Measurements from ENCODE around the gene NME5.

NME5 gene

GRCh38 chr5:138077064-138077696 is 62.0 kb downstream of the NME5 start:
- TF ChIP-seq TAF1 (IDR thresholded peaks at IDR 0.05; ENCODE audit: borderline replicate concordance, insufficient read depth, low read length), result no peak
- TF ChIP-seq POLR2AphosphoS5 (IDR thresholded peaks at IDR 0.05; ENCODE audit: low read depth, low read length), result no peak
- TF ChIP-seq, protein P1, sequence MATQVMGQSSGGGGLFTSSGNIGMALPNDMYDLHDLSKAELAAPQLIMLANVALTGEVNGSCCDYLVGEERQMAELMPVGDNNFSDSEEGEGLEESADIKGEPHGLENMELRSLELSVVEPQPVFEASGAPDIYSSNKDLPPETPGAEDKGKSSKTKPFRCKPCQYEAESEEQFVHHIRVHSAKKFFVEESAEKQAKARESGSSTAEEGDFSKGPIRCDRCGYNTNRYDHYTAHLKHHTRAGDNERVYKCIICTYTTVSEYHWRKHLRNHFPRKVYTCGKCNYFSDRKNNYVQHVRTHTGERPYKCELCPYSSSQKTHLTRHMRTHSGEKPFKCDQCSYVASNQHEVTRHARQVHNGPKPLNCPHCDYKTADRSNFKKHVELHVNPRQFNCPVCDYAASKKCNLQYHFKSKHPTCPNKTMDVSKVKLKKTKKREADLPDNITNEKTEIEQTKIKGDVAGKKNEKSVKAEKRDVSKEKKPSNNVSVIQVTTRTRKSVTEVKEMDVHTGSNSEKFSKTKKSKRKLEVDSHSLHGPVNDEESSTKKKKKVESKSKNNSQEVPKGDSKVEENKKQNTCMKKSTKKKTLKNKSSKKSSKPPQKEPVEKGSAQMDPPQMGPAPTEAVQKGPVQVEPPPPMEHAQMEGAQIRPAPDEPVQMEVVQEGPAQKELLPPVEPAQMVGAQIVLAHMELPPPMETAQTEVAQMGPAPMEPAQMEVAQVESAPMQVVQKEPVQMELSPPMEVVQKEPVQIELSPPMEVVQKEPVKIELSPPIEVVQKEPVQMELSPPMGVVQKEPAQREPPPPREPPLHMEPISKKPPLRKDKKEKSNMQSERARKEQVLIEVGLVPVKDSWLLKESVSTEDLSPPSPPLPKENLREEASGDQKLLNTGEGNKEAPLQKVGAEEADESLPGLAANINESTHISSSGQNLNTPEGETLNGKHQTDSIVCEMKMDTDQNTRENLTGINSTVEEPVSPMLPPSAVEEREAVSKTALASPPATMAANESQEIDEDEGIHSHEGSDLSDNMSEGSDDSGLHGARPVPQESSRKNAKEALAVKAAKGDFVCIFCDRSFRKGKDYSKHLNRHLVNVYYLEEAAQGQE (IDR thresholded peaks at IDR 0.05; ENCODE audit: insufficient read depth in 1 of 2, low read depth in 2 of 2, low read length in 2 of 2), result no peak
- no peak for TF ChIP-seq SIN3A (IDR thresholded peaks at IDR 0.05; ENCODE audit: borderline replicate concordance, insufficient read depth, low read length)
- TF ChIP-seq FOXP2 (optimal IDR thresholded peaks at IDR 0.05; ENCODE audit: borderline replicate concordance, extremely low read depth, extremely low read length, insufficient read depth), result no peak

DNA sequence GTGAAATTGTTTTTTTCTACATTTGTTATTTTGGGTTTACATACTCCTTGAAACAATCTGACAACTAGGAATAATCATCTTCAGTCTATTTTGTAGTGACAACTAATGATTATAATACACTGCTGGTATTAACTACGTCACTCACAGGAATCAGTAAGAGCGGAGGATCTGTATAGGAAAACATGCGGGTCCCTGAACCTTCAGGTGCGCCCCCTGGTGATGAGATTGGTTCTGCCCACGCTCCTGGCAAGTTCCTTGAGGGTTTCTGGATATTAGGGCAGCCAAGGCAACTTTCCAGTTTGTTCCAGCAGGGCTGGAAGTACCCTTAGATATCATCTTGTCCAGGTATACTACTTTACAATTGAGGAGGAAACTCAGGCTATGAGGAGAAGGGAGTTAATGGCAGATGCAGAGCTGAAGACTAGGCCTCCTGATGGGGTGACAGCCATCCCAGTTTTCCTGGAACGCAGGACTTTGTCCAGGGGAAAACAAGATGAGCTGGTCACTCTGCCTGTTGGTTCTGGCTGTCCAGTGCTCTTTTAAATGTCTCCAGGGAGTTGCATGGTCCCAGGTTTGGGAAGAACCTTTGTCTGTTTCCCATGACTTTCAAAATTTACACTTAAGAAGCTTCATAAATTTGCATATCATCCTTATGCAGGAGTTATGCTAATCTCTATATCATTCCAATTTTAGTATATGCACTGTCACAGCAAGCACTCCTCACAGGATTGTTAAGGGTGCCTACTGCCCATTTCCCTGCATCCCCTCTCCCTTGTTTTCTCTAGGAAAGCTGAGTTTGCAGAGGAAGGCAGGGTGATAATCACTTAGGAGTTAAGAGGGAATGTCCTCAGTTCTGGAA is 70.3 kb downstream of the NME5 start:
- TF ChIP-seq FOXP2 (optimal IDR thresholded peaks at IDR 0.05; ENCODE audit: borderline replicate concordance, extremely low read depth, extremely low read length, insufficient read depth), result no peak
- TF ChIP-seq POLR2AphosphoS5 (IDR thresholded peaks at IDR 0.05; ENCODE audit: low read depth, low read length), result no peak
- no peak for TF ChIP-seq TAF1 (IDR thresholded peaks at IDR 0.05; ENCODE audit: borderline replicate concordance, insufficient read depth, low read length)

DNA sequence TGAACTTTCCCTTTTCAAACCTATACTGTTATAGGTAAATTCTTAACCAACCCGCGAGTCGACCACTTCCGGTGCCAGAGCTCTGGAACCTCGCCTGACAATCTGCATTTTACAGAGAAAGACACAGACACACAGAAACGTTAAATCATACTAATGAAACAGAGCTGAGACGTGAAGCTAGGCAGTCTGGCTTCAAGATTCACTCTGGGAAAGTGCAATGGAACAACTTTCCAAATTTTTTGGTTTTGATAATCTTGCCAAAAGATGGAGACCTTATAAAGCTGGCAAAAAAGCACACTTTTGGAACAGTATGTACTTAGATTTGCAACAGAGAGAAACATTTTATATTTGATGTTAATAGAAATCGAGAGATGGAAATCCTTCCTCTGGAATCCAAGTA is 71.3 kb downstream of the NME5 start:
- TF ChIP-seq FOXP2 (optimal IDR thresholded peaks at IDR 0.05; ENCODE audit: borderline replicate concordance, extremely low read depth, extremely low read length, insufficient read depth) (no peak), POLR2AphosphoS5 (IDR thresholded peaks at IDR 0.05; ENCODE audit: low read depth, low read length) (no peak), SIN3A (IDR thresholded peaks at IDR 0.05; ENCODE audit: borderline replicate concordance, insufficient read depth, low read length) (no peak), TAF1 (IDR thresholded peaks at IDR 0.05; ENCODE audit: borderline replicate concordance, insufficient read depth, low read length) (no peak)
- TF ChIP-seq, protein P1 (IDR thresholded peaks at IDR 0.05; ENCODE audit: insufficient read depth in 1 of 2, low read depth in 2 of 2, low read length in 2 of 2), result no peak

Measured in PFSK-1 (cell line).